ENCODE results near the gene SGPP1.
"Not testable (repeated sequence)": the region's sequence is repeated elsewhere in the genome, so short reads cannot be mapped to it uniquely, and the experiment has no call there.

SGPP1 gene

DNA sequence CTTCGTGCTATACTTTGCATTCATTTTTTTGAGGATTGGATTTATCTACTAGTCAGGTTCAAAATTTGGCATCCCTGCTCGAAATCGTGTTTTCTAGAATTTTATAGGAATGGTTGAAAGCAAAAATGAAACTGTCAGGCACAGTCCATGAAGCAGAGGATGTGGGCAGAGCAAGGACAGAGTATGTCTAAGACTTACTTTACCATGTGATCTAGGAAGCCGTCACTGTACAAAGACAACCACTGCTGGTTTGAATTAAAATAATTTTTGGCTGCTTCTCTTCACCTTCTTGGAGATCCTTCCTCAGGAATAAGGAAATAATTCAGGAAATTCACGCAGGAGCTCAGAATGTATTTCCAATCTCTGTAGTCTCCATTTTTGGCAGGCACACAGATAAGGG is 31.6 kb upstream of the SGPP1 start:
- Histone ChIP-seq H3K9me3 (ENCODE audit: control insufficient read depth, insufficient read depth, low read length) (no peaks in the 10 kb centered on the region), H3K27ac (ENCODE audit: low read length) (no peak overlapping the region), H3K4me3 (ENCODE audit: low read length) (no peak overlapping the region), H3K36me3 (ENCODE audit: control insufficient read depth, insufficient read depth, low read length) (no peaks in the 10 kb centered on the region), H3K4me1 (ENCODE audit: control insufficient read depth, insufficient read depth, low read length) (no peaks in the 10 kb centered on the region), H3K27me3 (ENCODE audit: control insufficient read depth, insufficient read depth, low read length) (no peaks in the 10 kb centered on the region)
- DNase-seq (ENCODE audit: low read depth, low spot score), result no peak
- no CpG with 5 or more reads among the region's 5 CpGs for WGBS (ENCODE audit: insufficient coverage, insufficient read length)

DNA sequence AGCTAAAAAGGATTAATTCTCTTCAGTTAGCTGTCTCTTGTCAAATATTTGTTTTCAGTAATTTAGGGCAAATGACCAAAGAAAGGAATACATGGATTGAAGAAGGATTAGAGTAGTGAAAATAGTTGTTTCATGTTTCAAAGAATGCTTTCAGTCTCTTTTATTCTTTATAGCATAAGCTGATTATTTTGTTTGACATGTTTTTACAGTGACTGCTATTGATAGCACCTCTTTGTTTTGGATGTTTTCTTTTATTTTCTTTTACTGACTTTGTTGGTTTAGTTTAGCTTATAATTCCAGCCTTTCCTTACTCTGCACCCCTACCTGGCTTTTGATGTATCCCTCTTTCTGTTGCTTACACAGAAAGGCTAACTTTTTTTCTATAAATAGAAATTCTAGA is 29.3 kb upstream of the SGPP1 start:
- H3K4me3 ChIP-seq (ENCODE audit: low read length), result no peak overlapping the region
- no peaks in the 10 kb centered on the region for H3K27me3 ChIP-seq (ENCODE audit: control insufficient read depth, insufficient read depth, low read length)
- H3K9me3 ChIP-seq (ENCODE audit: control insufficient read depth, insufficient read depth, low read length), result no peaks in the 10 kb centered on the region
- H3K36me3 ChIP-seq (ENCODE audit: control insufficient read depth, insufficient read depth, low read length), result no peaks in the 10 kb centered on the region
- H3K27ac ChIP-seq (ENCODE audit: low read length), result no peak overlapping the region
- H3K4me1 ChIP-seq (ENCODE audit: control insufficient read depth, insufficient read depth, low read length), result no peaks in the 10 kb centered on the region
- no peak for DNase-seq (ENCODE audit: low read depth, low spot score)

DNA sequence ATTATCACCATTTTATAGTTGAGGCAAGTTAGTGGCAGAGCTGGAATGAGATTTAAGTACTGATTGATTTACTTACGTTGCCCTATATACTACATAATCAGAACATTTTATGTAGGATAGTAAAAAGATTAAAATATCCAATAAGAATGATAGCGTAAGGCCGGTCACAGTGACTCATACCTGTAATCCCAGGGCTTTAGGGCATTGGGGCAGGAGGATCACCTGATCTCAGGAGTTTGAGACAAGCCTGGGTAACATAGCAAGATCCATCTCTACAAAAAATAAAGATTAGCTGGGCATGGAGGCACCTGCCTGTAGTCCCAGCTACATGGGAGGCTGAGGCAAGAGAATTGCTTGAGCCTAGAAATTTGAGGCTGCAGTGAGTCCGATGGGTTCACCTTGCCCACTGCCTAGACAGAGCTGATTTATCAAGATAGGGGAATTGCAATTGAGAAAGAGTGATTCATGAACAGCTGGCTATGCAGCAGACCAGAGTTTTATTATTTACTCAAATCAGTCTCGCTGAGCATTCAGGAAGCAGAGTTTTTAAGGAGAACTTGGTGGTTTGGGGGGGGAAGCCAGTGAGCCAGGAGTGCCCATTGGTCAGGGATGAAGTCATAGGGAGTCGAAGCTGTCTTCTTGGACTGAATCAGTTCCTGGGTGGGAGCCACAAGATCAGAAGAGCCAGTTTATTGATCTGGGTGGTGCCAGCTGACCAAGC is 24.7 kb upstream of the SGPP1 start:
- no peak for DNase-seq (ENCODE audit: low read depth, low spot score)
- H3K9me3 ChIP-seq (ENCODE audit: control insufficient read depth, insufficient read depth, low read length), result no peaks in the 10 kb centered on the region
- no peaks in the 10 kb centered on the region for H3K36me3 ChIP-seq (ENCODE audit: control insufficient read depth, insufficient read depth, low read length)
- no peak overlapping the region for H3K4me3 ChIP-seq (ENCODE audit: low read length)
- no peaks in the 10 kb centered on the region for H3K27me3 ChIP-seq (ENCODE audit: control insufficient read depth, insufficient read depth, low read length)
- no CpG with 5 or more reads among the region's 6 CpGs for WGBS (ENCODE audit: insufficient coverage, insufficient read length)
- no peak overlapping the region for H3K27ac ChIP-seq (ENCODE audit: low read length)
- no peaks in the 10 kb centered on the region for H3K4me1 ChIP-seq (ENCODE audit: control insufficient read depth, insufficient read depth, low read length)

DNA sequence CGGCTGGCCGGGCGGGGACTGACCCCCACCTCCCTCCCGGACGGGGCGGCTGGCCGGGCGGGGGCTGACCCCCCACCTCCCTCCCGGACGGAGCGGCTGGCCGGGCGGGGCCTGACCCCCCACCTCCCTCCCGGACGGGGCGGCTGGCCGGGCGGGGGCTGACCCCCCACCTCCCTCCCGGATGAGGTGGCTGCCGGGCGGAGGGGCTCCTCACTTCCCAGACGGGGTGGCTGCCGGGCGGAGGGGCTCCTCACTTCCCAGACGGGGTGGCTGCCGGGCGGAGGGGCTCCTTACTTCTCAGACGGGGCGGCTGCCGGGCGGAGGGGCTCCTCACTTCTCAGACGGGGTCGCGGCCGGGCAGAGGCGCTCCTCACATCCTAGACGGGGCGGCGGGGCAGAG is 23.2 kb upstream of the SGPP1 start:
- not testable (repeated sequence) for H3K4me3 ChIP-seq (ENCODE audit: low read length); DNase-seq (ENCODE audit: low read depth, low spot score); H3K4me1 ChIP-seq (ENCODE audit: control insufficient read depth, insufficient read depth, low read length); H3K36me3 ChIP-seq (ENCODE audit: control insufficient read depth, insufficient read depth, low read length); H3K27me3 ChIP-seq (ENCODE audit: control insufficient read depth, insufficient read depth, low read length); H3K9me3 ChIP-seq (ENCODE audit: control insufficient read depth, insufficient read depth, low read length); H3K27ac ChIP-seq (ENCODE audit: low read length)
- no CpG with 5 or more reads among the region's 39 CpGs for WGBS (ENCODE audit: insufficient coverage, insufficient read length)

DNA sequence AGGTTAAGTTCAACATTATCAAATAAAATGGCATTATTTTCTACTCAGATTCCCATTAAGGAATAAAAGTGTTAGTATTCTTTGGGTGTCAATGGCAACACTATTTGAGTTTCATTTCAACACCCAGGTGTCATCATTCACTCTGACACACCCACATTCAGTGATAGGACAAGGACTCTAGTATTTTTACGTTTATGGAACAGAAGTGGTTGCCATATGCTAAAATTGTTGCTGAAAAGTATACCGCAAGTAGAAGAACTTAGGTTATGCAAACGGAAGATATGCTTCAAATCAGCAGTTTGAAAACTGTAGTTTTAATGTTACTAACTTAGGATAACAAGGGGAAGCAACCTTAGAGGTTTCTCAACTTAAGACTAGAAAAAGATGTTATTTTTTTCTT is 20.0 kb upstream of the SGPP1 start:
- no peaks in the 10 kb centered on the region for H3K36me3 ChIP-seq (ENCODE audit: control insufficient read depth, insufficient read depth, low read length)
- H3K4me3 ChIP-seq (ENCODE audit: low read length), result no peak overlapping the region
- H3K4me1 ChIP-seq (ENCODE audit: control insufficient read depth, insufficient read depth, low read length), result no peaks in the 10 kb centered on the region
- WGBS (ENCODE audit: insufficient coverage, insufficient read length), result no CpG with 5 or more reads among the region's 3 CpGs
- H3K27ac ChIP-seq (ENCODE audit: low read length), result no peak overlapping the region
- no peaks in the 10 kb centered on the region for H3K9me3 ChIP-seq (ENCODE audit: control insufficient read depth, insufficient read depth, low read length)
- H3K27me3 ChIP-seq (ENCODE audit: control insufficient read depth, insufficient read depth, low read length), result no peaks in the 10 kb centered on the region
- DNase-seq (ENCODE audit: low read depth, low spot score), result no peak

DNA sequence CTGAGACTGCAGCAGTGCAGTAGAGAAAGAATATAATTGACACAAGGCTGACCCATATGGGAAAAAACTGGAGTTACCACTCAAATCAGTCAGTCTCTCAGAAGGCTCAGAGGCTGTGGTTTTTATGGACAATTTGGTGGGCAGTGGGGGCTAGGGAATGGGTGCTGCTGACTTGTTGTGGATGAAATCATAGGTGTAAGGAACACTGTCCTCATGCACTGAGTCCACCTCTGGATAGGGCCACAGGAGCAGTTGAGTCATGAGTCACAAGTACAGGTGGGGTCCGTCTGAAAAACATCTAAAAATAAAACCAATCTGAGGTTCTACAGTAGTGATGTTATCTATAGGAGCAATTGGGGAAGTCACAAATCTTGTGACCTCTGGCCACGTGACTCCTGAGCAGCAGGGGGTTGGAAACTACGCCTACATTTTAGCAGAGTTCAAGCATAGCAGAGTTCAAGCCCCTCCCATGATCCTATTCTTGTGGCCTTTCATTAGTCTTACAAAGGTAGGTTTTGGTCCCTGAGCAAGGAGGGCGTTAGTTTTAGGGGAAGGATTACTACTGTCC is 18.1 kb upstream of the SGPP1 start:
- Histone ChIP-seq H3K4me1 (ENCODE audit: control insufficient read depth, insufficient read depth, low read length) (no peaks in the 10 kb centered on the region), H3K27me3 (ENCODE audit: control insufficient read depth, insufficient read depth, low read length) (no peaks in the 10 kb centered on the region), H3K4me3 (ENCODE audit: low read length) (no peak overlapping the region), H3K36me3 (ENCODE audit: control insufficient read depth, insufficient read depth, low read length) (no peaks in the 10 kb centered on the region), H3K9me3 (ENCODE audit: control insufficient read depth, insufficient read depth, low read length) (no peaks in the 10 kb centered on the region), H3K27ac (ENCODE audit: low read length) (no peak overlapping the region)
- no CpG with 5 or more reads among the region's 4 CpGs for WGBS (ENCODE audit: insufficient coverage, insufficient read length)
- DNase-seq (ENCODE audit: low read depth, low spot score), result no peak

DNA sequence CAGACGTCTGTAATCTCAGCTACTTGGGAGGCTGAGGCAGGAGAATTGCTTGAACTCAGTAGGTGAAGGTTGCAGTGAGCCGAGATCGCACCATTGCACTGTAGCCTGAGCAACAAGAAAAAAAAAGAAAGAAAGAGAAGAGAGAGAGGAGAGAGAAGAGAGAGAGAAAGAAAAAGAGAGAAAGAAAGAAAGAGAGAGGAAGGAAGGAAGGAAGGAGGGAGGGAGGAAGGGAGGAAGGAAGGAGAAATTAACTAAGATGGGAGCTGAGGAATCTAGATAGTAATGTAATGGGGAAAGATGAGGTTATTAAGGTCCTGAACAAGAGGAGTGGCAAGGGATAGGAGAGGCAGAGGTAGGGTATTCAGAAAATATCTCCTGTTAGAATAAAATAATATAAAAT is 17.4 kb upstream of the SGPP1 start:
- Histone ChIP-seq H3K27me3 (ENCODE audit: control insufficient read depth, insufficient read depth, low read length) (no peaks in the 10 kb centered on the region), H3K36me3 (ENCODE audit: control insufficient read depth, insufficient read depth, low read length) (no peaks in the 10 kb centered on the region), H3K9me3 (ENCODE audit: control insufficient read depth, insufficient read depth, low read length) (no peaks in the 10 kb centered on the region), H3K4me1 (ENCODE audit: control insufficient read depth, insufficient read depth, low read length) (no peaks in the 10 kb centered on the region), H3K27ac (ENCODE audit: low read length) (no peak overlapping the region), H3K4me3 (ENCODE audit: low read length) (no peak overlapping the region)
- no peak for DNase-seq (ENCODE audit: low read depth, low spot score)
- no CpG with 5 or more reads among the region's 3 CpGs for WGBS (ENCODE audit: insufficient coverage, insufficient read length)

DNA sequence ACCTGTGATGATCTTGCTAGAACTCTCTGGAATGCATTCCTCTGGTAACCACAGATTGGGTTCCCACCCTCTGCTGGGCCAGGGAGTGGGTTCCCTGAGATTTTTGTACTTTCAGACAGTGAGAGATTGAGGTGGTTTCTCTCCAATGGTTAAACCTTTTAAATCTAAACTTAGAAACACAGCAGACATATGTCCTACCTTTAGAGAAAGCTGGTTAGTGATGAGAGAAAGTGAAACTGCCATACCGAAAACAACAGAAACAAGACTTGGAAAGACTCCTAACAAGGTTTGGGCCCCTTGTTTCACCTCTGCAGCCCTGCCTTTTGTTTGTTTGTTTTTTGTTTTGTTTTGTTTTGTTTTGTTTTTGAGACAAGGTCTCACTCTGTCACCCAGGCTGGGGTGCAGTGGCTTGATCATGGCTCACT is 9.7 kb upstream of the SGPP1 start:
- H3K4me1 ChIP-seq (ENCODE audit: control insufficient read depth, insufficient read depth, low read length), result no peaks in the 10 kb centered on the region
- H3K4me3 ChIP-seq (ENCODE audit: low read length), result no peak overlapping the region
- no peaks in the 10 kb centered on the region for H3K27me3 ChIP-seq (ENCODE audit: control insufficient read depth, insufficient read depth, low read length)
- H3K9me3 ChIP-seq (ENCODE audit: control insufficient read depth, insufficient read depth, low read length), result no peaks in the 10 kb centered on the region
- no peak overlapping the region for H3K27ac ChIP-seq (ENCODE audit: low read length)
- no CpG with 5 or more reads among the region's 1 CpG for WGBS (ENCODE audit: insufficient coverage, insufficient read length)
- H3K36me3 ChIP-seq (ENCODE audit: control insufficient read depth, insufficient read depth, low read length), result no peaks in the 10 kb centered on the region
- no peak for DNase-seq (ENCODE audit: low read depth, low spot score)

DNA sequence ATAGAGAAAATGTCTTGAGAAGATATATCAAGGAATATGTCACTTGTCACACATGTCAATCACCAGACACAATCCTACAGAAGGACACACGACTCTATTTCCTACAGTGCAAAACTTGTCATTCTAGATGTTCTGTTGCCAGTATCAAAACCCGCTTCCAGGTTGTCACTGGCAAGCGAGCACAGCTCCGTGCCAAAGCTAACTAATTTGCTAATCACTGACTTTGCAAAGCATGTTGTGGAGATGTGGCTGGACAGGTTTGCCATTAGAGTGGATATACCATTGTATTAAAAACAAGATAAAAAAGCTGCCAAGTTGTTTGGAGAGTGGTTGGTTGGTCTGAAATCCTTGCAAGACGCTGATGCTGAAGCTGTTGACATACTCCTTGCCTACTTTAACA is 7.9 kb upstream of the SGPP1 start:
- Histone ChIP-seq H3K27ac (ENCODE audit: low read length) (no peak overlapping the region), H3K4me3 (ENCODE audit: low read length) (no peak overlapping the region), H3K36me3 (ENCODE audit: control insufficient read depth, insufficient read depth, low read length) (no peaks in the 10 kb centered on the region), H3K9me3 (ENCODE audit: control insufficient read depth, insufficient read depth, low read length) (no peaks in the 10 kb centered on the region), H3K27me3 (ENCODE audit: control insufficient read depth, insufficient read depth, low read length) (no peaks in the 10 kb centered on the region), H3K4me1 (ENCODE audit: control insufficient read depth, insufficient read depth, low read length) (no peaks in the 10 kb centered on the region)
- no CpG with 5 or more reads among the region's 5 CpGs for WGBS (ENCODE audit: insufficient coverage, insufficient read length)
- no peak for DNase-seq (ENCODE audit: low read depth, low spot score)

DNA sequence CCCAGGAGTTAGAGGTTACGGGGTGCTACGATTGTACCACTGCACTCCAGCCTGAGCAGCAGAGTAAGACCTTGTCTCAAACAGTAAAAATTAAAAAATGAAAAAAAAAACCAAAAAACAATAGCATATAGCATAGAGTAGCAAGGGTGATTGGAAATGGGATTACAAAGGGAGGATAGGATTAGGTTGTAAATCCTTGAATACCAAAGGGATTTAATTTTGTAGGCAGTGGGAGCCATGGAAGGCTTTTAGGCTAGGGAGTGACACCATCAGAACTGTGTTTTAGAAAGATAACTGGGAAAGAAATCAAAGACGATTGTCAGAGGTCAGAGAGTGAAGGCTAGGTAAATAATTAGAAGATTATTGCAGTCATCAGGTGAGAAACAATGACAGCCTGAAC is 2.8 kb upstream of the SGPP1 start:
- no CpG with 5 or more reads among the region's 3 CpGs for WGBS (ENCODE audit: insufficient coverage, insufficient read length)
- H3K27me3 ChIP-seq (ENCODE audit: control insufficient read depth, insufficient read depth, low read length), result no peaks in the 10 kb centered on the region; the same call in 1 of the 2 replicates
- no peaks in the 10 kb centered on the region for H3K36me3 ChIP-seq (ENCODE audit: control insufficient read depth, insufficient read depth, low read length)
- H3K9me3 ChIP-seq (ENCODE audit: control insufficient read depth, insufficient read depth, low read length), result no peaks in the 10 kb centered on the region
- H3K4me1 ChIP-seq (ENCODE audit: control insufficient read depth, insufficient read depth, low read length), result 0 out of 2 replicates have a peak, but pooled peaks cover 2% of the 10 kb centered on the region
- DNase-seq (ENCODE audit: low read depth, low spot score), result no peak
- no peak overlapping the region for H3K4me3 ChIP-seq (ENCODE audit: low read length)
- no peak overlapping the region for H3K27ac ChIP-seq (ENCODE audit: low read length)

DNA sequence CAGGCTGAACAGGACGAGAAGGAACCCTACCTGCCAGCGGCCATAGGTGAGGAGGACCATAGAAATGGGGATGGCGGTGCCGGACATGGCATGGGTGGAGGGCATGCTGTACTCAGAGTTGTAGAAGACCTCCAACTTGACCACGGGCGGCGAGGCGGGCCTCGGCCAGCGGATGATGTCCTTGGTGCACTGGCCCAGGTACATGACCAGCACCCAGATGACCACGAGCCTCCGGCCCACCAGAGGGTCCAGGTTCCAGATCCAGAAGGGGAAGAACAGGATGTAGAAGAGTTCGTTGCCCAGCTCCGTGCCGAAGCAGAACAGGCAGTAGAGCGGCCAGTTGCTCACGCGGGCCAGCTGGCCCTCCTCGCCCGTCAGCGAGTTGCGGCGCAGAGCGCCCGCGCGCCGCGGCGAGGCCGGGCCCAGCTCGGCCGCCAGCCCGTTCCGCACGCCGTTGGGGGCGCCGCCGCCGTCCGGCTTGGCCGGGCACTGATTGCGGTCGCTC is 582 bp downstream of the SGPP1 start:
- Histone ChIP-seq H3K4me3 (ENCODE audit: low read length) (peak overlapping the region; percentile 76), H3K9me3 (ENCODE audit: control insufficient read depth, insufficient read depth, low read length) (no peaks in the 10 kb centered on the region), H3K36me3 (ENCODE audit: control insufficient read depth, insufficient read depth, low read length) (no peaks in the 10 kb centered on the region), H3K27me3 (ENCODE audit: control insufficient read depth, insufficient read depth, low read length) (no peaks in the 10 kb centered on the region; the same call in 1 of the 2 replicates), H3K4me1 (ENCODE audit: control insufficient read depth, insufficient read depth, low read length) (0 out of 2 replicates have a peak, but pooled peaks cover 2% of the 10 kb centered on the region), H3K27ac (ENCODE audit: low read length) (no peak overlapping the region)
- no peak for DNase-seq (ENCODE audit: low read depth, low spot score)
- no CpG with 5 or more reads among the region's 45 CpGs for WGBS (ENCODE audit: insufficient coverage, insufficient read length)

Data from iPS DF 6.9 (cell line).